ENCODE data around the gene LTA. TPM values are rescaled to one million over a fixed set of nuclear protein-coding genes. Genes with fewer than 3 reads are reported as not detected.
A peak's percentile ranks its signal among the peaks of the same experiment; 100 is the strongest.

Gene LTA
- total RNA-seq, 1 donor from 2014 or later = not detected

DNA sequence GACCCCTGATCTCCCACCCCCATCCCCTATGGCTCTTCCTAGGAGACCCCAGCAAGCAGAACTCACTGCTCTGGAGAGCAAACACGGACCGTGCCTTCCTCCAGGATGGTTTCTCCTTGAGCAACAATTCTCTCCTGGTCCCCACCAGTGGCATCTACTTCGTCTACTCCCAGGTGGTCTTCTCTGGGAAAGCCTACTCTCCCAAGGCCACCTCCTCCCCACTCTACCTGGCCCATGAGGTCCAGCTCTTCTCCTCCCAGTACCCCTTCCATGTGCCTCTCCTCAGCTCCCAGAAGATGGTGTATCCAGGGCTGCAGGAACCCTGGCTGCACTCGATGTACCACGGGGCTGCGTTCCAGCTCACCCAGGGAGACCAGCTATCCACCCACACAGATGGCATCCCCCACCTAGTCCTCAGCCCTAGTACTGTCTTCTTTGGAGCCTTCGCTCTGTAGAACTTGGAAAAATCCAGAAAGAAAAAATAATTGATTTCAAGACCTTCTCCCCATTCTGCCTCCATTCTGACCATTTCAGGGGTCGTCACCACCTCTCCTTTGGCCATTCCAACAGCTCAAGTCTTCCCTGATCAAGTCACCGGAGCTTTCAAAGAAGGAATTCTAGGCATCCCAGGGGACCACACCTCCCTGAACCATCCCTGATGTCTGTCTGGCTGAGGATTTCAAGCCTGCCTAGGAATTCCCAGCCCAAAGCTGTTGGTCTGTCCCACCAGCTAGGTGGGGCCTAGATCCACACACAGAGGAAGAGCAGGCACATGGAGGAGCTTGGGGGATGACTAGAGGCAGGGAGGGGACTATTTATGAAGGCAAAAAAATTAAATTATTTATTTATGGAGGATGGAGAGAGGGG is 1.4 kb downstream of the LTA start:
- DNase-seq (ENCODE audit: low read depth) = no peak
- TF ChIP-seq CTCF (conservative IDR thresholded peaks at IDR 0.05; ENCODE audit: low read depth, low read length) = no peak

GRCh38 chr6:31574106-31575061 is 2.3 kb downstream of the LTA start:
- DNase-seq (ENCODE audit: low read depth) = no peak
- TF ChIP-seq CTCF (conservative IDR thresholded peaks at IDR 0.05; ENCODE audit: low read depth, low read length) = peak; percentile 6
- no peak overlapping the region for H3K4me3 ChIP-seq (ENCODE audit: low read depth, low read length)

More for the DNA sequence above, 1.4 kb downstream of the LTA start:
- H3K4me3 ChIP-seq (ENCODE audit: low read depth, low read length) = no peak overlapping the region

DNA sequence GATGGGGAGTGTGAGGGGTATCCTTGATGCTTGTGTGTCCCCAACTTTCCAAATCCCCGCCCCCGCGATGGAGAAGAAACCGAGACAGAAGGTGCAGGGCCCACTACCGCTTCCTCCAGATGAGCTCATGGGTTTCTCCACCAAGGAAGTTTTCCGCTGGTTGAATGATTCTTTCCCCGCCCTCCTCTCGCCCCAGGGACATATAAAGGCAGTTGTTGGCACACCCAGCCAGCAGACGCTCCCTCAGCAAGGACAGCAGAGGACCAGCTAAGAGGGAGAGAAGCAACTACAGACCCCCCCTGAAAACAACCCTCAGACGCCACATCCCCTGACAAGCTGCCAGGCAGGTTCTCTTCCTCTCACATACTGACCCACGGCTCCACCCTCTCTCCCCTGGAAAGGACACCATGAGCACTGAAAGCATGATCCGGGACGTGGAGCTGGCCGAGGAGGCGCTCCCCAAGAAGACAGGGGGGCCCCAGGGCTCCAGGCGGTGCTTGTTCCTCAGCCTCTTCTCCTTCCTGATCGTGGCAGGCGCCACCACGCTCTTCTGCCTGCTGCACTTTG is 3.3 kb downstream of the LTA start, which contains the start of gene TNF:
Gene TNF, plus strand, starts transcription at position 231 of the 567 bp plus-strand sequence. Its CDS starts 177 bp downstream, at position 408.
- no peak for TF ChIP-seq CTCF (conservative IDR thresholded peaks at IDR 0.05; ENCODE audit: low read depth, low read length)
- H3K4me3 ChIP-seq (ENCODE audit: low read depth, low read length) = peak within 1 kb of the TSS; percentile 36
- DNase-seq (ENCODE audit: low read depth) = no peak

- no peak for DNase-seq (ENCODE audit: low read depth)
- TF ChIP-seq CTCF (conservative IDR thresholded peaks at IDR 0.05; ENCODE audit: low read depth, low read length) = no peak
- H3K4me3 ChIP-seq (ENCODE audit: low read depth, low read length) = peak overlapping the region; percentile 36
Measured at GRCh38 chr6:31575952-31576685, 4.0 kb downstream of the LTA start.

GRCh38 chr6:31576897-31577578 is 4.9 kb downstream of the LTA start:
- no peak for TF ChIP-seq CTCF (conservative IDR thresholded peaks at IDR 0.05; ENCODE audit: low read depth, low read length)
- H3K4me3 ChIP-seq (ENCODE audit: low read depth, low read length) = no peak overlapping the region
- no peak for DNase-seq (ENCODE audit: low read depth)

GRCh38 chr6:31577579-31577966 is 5.5 kb downstream of the LTA start:
- H3K4me3 ChIP-seq (ENCODE audit: low read depth, low read length) = no peak overlapping the region
- no peak for TF ChIP-seq CTCF (conservative IDR thresholded peaks at IDR 0.05; ENCODE audit: low read depth, low read length)
- no peak for DNase-seq (ENCODE audit: low read depth)

Data from epithelial cell of proximal tubule (primary cell).